ENCODE measurements around the gene ACSL6.

The ACSL6 gene

DNA sequence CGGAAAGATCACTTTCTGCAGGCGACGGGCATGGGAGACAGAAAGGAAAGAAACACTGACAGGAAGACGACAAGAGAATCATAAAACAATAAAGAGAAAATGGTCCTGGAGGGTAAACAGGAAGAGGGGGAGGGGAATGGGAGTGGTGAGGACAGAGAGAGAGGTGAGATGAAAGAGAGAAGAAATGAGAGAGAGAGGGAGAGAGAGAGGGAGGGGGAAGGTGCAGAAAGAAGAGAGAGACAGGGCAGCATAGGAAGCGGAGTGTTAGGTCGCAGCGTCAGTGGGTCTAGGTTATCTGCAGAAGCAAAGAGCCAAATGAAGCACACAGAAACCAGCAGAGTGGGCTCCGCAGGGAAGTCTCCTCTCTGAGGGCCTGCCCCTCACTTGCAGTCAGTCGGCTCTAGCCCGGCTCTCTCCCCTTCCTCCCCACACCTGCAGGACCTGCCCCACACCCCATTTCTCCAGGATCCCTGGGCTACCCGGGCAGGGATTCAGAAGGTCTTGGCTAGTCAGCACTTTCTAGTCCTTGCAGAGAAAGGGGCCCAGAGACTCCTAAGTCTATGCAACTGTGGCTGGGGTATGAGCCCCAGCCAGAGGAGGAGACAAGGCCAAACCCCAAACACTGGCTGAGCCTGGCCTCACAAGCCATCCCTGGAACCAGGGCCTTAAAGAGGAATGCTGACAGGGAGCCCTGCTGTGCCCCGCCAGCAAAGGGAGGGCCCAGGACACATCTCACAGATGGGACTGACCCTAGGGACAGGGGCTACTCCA, 36.3 kb downstream of the ACSL6 start:
- DNase-seq = no peak

DNA sequence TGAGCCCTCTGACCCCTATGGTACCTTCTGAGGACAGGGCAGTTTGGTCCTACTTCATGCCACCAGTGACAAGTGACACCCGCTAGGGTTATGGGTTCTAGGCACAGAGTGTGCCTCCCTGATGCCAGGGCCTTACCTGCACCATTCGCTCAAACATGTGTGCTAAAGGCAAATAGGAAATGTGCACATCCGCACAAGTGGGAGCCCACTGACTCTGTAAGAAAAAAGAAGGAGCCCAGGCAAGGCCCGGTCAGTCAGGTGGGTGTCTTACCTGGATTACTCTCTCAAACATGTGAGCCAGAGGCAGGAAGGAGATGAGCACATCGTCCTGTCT, 36.9 kb downstream of the ACSL6 start:
- no peak for DNase-seq

DNA sequence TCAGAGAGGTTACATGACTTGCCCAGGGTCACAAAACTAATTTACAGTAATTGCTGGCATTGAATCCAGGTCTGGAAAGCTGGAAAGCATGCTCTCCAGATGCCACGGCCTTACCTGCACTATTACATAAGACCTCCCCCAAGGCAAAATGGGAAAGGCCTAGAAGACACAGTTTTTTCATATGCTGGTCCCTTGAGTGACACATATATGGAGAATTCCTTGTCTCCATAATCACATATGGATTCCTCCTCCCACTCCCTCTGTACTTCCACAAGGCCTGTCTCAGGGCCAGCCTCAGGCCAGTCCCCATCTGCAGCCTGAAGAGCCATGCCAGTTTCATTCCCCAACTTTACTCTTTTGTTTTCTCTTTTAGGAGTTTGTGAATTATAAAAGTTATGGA, 37.4 kb downstream of the ACSL6 start:
- DNase-seq = no peak

DNA sequence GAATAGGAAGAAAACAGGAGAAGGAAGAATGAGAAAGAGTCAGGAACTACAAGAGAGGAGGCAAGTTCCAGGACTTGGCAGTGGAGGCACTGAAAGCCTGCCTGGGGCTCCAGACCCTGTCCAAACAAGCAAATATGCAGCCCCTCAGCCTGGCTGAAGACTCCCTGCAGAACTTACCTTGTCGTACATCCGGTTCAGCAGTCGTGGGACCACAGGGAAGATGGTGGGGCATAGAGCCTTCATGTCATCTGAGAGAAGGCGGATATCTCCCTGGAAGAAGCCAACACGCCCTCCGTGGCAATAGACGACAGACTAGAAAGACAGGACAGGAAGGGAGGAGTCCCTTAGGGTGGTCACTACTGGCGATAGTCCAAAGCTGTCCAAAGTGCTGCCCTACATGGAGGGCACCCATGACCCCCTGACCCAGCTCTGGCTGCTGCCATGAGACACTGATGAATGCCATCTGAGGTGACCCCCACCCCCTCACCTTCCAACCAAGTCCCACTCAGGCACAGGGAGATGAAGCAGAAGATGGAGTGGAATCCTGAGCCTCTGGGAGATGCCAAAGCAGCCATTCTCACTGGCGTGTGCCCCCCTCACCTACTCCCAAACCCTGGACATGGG, 38.3 kb downstream of the ACSL6 start:
- DNase-seq = no peak

DNA sequence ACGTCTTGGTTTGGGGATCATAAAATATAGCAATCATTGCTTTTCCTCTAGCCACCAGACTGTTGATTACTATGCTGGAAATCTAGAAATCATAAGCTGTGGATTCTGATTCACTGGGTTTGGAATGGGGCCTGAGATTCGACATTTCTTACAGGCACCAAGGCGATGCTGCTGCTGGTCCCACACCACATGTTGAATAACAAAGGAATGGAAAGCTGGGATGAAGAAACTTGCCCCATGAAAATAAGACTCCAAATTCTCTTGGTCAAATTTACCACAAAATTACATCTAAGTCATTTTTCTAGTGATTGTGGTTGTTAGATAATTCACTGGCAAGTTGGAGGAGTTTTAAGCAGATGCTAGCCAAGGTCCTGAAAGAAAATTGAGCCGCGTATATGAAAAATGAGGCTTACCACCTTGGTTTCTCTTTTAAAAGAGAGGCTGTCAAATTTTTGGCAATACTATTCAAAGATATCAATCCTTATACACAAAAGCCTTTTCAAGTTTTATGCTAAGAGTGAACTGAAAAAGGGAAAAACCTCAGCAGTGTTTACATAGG, 43.0 kb downstream of the ACSL6 start:
- no peak for DNase-seq

DNA sequence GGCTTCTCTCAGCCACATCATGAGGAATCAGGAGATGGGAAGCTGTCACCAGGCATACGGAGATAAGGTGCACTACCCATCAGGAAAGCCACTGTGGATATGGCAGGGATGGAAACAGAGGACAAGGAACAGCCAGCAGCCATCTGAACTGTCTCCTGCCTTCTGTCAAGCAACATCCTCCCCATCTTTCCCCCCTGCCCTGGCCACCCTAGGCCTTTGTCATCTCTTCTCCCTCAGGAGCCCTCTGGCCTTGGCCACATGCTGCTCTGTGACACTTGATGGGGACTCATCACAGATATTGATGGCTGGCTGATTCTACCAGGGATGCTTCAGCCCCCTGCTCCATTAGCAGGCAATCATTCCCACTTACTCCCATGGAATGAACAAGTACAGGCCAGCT, 44.9 kb downstream of the ACSL6 start:
- DNase-seq = no peak

DNA sequence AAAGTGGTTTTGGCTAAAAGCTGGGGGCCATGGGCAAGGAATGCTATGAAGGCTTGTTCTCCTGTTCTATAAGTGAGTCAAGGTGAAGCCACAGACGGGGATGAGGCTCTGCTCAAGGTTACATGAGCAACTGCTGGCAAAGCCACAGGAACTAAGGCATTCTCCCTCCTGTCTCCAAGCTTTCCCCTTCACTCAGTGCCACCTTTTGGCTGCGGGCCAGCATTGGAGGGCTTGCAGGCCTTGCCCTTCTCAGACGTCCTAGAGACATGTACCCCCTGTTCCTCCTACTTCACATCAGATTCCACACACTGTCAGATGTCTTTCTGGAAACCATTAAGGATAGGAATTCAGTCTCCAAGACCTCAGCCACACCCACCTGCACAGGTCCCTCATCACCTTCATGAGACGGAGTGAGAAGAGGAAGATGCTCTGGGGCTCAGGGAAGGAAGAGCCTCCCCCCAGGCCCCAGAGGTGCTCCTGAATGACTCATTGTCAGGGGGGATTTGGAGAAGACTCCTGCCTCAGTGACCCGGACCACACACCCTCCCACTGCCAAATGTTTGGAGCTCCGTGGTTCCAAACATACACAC, 45.5 kb downstream of the ACSL6 start:
- DNase-seq = no peak

DNA sequence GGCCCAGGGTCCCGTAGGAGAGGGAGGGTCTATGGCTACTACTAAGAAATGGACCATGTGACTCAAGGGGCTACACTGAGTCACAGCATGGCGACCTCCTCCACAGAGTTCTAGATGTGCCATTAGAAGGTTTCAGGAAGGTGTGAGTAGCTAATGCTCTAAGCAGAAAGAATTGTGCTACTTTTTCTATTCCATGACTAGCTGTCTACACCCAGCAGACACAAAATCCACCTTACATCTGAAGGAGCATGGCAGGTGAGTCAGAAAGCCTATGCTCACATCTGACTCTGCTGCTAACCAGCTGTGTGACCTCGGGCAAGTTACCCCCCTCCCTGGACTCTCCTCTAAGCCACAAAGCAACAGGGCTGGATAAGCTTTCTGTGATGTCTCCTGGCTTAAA, 51.6 kb downstream of the ACSL6 start:
- no peak for DNase-seq

DNA sequence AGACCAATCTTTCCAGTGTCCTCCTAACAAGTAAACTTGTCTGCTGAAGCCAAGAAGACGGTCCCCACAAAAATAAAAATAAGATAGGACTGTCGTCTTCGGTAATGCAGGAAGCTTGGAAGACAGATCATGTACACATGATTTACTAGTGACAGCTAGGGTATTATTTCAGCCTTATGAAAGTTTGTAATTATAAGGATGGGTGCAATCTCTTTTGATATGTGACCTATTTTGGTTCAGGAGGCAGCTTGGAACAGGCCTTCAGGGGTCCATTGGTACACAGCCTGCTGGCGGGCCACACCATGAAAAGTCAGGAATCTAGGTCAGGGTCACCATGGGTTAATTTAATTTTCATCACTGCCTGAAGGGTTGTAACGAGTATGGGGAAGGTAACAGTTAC, 52.3 kb downstream of the ACSL6 start:
- DNase-seq = no peak

DNA sequence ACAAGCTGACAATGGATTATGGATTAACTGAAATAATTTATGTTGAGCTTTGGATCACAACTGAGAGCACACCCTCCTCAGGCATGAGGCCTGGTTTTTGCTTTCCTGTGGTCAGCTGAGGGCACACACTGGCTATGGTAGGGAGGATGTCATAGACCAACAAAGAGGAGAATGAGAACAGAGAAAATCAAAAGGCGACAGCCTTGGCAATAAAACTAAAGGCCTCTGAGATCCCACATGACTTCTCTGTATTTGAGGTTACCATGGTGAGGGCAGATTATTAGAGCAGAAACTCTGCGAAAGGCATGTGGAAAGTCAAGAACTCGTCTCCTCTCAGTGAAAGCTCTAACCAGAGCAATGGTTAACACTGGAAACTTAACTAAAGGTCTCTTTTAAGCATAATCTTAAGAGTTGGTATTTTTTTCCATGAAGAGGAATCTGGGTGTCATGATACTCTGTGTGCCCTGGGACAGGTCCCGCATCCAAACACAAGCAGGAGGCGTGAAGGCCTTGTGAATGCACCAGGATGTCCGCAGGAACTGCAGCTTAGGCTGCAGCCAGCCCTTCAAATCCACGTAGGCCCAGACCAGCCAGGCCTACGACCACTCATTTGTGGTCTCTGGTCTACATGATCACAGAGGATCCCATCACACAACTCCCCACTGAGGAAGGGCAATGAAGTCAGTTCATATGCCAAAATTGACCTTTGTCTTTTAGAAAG, 53.6 kb downstream of the ACSL6 start:
- DNase-seq = no peak

DNA sequence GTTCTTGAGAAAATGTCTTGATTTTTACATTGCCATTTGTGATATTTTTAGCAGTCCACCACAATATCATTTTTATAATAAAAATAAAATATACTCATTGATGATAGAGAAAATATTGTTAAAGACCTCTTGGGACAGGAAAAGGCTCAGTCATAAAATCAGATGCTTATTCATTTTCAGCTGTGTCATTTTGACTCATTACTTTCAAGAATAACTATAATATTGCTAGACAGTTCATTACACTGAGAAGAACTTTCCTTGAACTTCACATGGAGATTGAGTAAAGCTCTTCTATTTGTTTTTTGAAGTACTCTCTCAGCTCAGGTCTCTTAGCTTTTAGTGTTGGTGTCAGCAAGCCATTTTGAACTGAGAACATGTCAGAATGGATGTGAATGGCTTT, 57.5 kb downstream of the ACSL6 start:
- DNase-seq = no peak

DNA sequence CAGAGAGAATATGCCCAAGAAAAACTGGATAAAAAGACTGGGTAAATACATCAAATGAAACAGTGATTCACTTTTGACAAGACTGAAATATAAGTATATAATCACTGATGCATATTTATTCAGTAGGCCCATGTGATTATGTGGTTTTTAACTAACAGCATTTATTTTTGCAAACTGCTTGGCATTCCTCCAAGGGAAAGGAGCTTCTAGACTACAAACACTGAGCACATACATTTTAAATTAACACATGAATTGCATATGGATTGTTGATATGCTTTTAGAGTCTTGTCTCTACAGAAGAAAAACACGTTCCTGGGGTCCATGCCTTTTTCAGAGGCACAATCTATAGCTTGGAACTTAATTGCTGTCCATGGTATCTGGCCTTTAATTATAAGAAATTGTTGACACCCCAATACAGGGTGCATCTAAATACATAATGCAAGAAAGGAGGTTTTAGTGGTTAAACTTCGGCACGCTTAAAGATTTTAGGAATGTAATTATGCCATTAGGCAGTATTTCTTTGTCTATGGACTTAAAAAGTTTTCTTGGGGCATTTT, 59.1 kb downstream of the ACSL6 start:
- no peak for DNase-seq

DNA sequence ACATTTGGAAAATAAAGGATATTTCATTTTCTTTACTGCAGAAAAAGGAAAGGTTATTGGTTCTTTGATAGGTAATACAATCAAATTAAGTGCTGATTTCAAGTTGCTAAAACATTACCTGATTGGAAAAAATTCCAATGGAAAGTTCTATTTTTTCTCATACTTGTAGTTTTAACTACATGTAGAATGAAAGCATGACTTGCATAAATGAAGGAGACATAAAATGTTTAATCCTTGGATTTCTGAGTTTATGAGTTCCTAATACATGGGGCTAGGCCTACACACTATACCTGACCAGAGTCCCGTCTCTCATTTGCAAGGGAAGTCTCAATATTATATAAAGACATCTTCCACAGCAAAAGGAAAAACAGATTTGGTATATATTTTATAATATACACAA, 60.8 kb downstream of the ACSL6 start:
- no peak for DNase-seq

DNA sequence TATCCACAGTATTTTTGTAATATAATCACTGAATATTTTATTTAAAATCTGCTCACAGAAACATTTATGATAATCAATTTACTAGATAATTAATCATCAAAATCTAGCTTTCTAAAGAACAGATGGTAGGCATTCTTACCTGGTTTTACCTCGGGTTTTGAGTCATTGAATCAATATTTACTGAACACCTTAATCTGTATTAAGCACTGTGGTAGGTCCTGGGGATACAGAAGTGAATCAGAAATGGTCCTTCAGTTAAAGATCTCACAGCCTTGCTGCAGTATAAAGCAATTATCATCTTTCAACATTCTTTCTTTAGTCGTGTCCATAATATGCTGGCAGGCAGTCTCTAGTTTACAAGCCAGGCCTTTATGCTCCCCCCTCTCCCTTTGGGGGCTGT, 64.0 kb downstream of the ACSL6 start:
- DNase-seq = no peak

DNA sequence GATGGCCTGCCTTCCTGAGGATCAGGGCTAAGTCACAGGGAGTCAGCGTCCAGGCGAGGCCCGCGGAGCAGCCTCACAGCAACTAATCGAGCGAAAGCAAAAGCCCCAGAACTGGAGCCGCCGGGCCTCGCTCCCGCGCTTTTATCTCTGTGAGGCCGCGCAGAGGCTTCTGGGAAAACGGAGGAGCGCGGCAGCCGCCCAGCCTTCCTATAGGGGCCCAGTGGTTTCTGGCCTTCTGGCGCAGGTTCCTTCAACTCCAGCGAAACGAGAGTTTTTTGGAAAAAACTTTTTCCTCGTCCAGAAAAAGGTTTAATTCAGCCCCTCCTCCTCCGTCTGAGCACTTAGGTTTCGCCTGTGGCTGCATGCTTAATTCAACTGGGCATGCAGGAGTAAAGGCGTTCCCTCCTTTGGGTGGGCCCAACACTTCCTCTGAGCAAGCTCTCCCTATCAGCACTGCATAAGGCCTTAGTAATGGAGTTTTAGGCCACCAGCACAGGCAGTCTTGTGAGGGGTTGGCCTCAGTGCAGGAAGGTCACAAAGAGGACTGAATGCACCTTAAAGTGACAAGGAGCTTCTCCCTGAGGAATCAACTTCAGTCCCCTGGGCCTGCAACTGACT, 65.8 kb downstream of the ACSL6 start, which contains the start of gene MEIKIN:
Gene MEIKIN (minus strand): TSS at position 113 of the 618 bp plus-strand sequence. CDS start 158 bp downstream, outside the sequence.
- no peak for DNase-seq

DNA sequence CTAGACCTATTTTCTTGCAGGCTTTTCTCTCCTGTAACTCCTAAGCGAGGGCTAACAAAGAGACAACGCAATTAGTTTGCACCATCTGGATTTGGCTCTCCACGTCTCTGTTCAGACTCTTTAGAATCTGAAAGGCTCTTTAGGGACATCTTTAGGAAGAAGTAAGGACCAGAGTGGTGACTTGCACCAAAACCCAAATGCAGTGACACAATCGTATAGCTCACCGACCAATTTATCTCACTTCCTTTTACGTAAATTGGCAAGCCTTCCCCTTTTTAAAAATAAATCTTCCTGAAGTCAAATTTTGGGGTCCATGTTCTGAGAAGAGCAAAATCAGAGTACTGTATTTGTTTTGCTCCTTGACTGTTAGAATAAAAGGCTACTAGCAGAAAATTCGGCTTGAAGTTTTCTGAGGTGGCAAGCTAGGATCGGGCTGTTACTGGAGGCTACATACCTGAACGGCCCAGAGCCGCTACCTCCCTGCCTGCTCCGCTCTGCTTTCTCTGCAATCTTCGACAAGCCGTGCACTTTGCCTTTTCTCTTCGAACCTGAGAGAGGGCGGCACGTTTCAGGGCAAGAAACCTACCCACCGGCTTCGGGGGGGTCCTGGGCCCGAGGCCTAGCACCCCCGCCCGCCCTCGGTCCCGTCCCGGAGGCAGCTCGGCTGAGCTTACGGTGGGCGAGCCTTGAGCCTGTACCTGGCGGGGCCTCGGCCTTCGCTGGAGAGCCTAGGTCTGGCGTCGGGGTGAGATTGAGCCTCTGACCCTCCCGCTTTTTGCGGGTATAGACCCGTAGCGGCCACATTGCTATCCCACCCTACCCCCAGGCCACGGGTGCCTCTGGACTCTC, 66.5 kb downstream of the ACSL6 start:
- DNase-seq = no peak

DNA sequence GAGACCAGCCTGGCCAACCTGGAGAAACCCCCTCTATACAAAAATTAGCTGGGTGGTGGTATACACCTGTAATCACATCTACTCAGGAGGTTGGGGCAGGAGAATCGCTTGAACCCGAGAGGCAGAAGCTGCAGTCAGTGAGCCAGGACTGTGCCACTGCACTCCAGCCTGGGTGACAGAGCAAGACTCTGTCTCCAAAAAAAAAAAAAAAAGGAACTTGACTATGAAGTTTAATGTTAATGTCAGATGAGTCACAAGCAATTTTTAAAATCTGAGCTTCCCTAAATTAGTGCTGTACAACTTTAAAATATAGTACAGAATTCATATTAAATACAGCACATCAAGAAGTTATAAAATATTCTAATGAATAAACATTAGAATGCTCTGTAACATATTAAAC, 67.5 kb downstream of the ACSL6 start:
- DNase-seq = no peak

DNA sequence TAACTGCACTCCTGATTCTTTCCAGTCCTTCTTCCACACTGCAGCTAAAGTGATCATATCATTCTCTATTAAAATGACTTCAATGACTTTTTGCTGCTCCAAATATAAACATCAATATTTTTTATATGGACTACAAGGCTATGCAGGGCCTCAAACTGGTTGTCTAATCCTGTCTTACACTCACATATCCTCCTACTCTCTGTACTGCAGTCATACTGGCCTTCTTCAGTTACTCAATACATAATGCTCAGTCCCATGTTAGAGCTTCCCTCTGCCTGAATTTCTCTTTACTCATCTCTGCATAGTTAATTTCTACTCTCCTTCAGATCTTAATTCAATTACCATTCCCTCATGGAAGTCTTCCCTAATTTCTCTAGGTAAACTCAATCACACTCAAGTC, 69.4 kb downstream of the ACSL6 start:
- no peak for DNase-seq

DNA sequence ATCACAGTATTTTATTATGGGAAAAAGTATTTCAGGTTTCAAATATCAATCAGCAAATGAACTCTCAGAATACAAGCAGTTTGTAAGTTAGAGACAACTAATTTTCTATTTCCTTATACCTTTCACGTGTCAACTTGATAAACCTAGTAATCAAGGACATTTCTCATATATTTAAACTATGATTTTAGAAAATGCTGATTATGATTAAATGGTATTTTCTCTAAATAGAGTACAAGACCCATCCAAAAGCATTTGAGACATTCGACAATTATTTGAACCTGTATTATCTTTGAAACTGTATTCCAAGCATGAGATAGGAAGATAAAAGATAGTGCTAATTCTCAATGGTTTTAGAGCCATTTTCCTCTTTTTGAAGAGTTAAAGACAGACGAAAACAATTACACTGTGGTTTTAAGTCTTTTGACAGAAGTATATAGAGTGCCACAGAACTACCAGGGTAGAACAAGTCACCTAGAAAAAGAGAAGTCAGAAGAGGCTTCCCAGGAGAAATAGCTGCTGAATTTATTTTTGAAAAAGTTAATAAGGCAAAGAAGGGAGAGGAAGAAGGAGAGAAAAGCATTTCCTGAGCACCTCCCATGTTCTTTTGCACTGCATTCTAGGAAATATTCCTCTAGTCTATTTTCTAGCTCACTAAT, 71.6 kb downstream of the ACSL6 start:
- no peak for DNase-seq

DNA sequence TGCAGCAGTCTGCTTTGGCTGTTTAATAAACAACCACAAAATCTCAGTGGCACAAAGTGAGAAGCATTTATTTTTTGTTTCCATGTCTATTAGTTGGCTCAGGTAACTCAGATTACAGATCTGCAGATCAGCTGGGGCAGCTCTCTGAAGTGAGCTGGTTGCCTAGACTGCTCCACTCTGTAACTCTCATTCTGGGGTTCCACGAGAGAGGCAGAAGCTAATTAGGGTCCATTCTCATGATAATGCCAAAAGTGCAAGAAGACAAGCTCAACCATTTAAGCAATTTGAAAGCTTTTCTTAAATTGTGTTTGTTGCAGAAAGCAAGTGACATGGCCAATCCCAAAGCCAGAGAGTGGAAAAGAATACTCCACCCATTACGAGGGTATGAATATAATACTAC, 79.2 kb downstream of the ACSL6 start:
- DNase-seq = no peak

DNA sequence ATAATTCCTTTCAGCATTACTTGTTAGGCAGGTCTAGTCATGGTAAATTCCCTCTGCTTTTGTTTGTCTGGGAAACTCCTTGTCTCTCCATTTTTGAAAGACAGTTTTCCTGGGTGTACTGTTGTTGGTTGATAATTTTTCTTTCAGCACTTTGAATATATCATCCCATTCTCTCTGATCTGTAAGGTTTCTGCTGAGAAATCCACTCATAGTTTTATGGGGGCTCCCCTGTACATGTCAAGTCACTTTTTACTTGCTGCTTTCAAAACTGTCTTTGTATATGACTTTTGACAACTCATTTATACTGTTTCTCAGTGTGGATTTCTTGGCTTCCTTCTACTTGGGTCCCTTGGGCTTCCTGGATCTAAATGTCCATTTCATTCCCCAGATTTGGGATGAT, 82.5 kb downstream of the ACSL6 start:
- no peak for DNase-seq

Data from right hindlimb (tissue), 1 donor.